Prostate gland (tissue), 2 donors: ENCODE data around the gene KRT39.

Experiments
- CTCF ChIP-seq, 4 experiments: fragments of 200-600 bp in 2 of 4; fragments of 450-650 bp in 2 of 4; sonication (generic) in 2 of 4; IDR thresholded peaks; 1 replicate in 3 of 4; 2 replicates in 1 of 4; pipeline ENCODE4 v1.5.1; 2016 to 2019; ENCODE audit warnings: antibody characterized with exemption in 4 of 4, mild to moderate bottlenecking in 2 of 4, moderate library complexity in 2 of 4
- POLR2A ChIP-seq: fragments of 450-650 bp; IDR thresholded peaks from one replicate; pipeline ENCODE4 v1.6.1; 2016; ENCODE audit warnings: antibody characterized with exemption, mild to moderate bottlenecking
- POLR2AphosphoS5 ChIP-seq: sonication (generic); formaldehyde crosslinking; IDR thresholded peaks from one replicate; pipeline ENCODE4 v1.6.1; 2017; ENCODE audit warnings: antibody characterized with exemption

GRCh38 chr17:40932608-40933007 is 34.1 kb downstream of the KRT39 start:
- TF ChIP-seq POLR2A (no peak), CTCF (IDR thresholded peaks at IDR 0.05) (no peak), POLR2AphosphoS5 (no peak)
